WTC11 (cell line): ENCODE measurements around the gene CACNA1C. TPM values are rescaled to one million over a fixed set of nuclear protein-coding genes. Genes with fewer than 3 reads are reported as not detected.

Experiments used
- ATAC-seq: fragments of 200-7000 bp; cut with Tn5 transposase; 2 replicates; pipeline ENCODE4 v1.10.0; 2021; ENCODE audit warnings: mild to moderate bottlenecking, moderate library complexity
- CTCF ChIA-PET: fragments of 300-600 bp; sonication (Branson Sonifier 250); formaldehyde crosslinking; loops from one replicate; lab custom pipeline; 2021; ENCODE audit warnings: antibody characterized with exemption; lab: Charles Lee
- POLR2A ChIA-PET: fragments of 350-600 bp; sonication (Branson Sonifier 250); formaldehyde crosslinking; loops from one replicate; lab custom pipeline; 2021; ENCODE audit warnings: antibody characterized with exemption; lab: Charles Lee
- DNase-seq: peaks from one replicate; pipeline ENCODE4 v3.0.0; 2021; ENCODE audit warnings: low spot score
- H3K27ac Mint-ChIP-seq: 2 replicates; pipeline ENCODE4 v1.8.0; 2021; ENCODE audit warnings: mixed read lengths
- H3K27me3 Mint-ChIP-seq: 2 replicates; pipeline ENCODE4 v1.8.0; 2021; ENCODE audit warnings: low read depth, mild to moderate bottlenecking, moderate library complexity, mixed read lengths
- H3K36me3 Mint-ChIP-seq: 2 replicates; pipeline ENCODE4 v1.8.0; 2021; ENCODE audit warnings: mixed read lengths
- H3K4me1 Mint-ChIP-seq: 2 replicates; pipeline ENCODE4 v1.8.0; 2022; ENCODE audit warnings: mixed read lengths
- H3K4me3 Mint-ChIP-seq: 2 replicates; pipeline ENCODE4 v1.8.0; 2021; ENCODE audit warnings: mild to moderate bottlenecking, moderate library complexity, mixed read lengths
- H3K9me3 Mint-ChIP-seq: 2 replicates; pipeline ENCODE4 v1.8.0; 2021; ENCODE audit warnings: mixed read lengths
- AR ChIP-seq: fragments of 250-450 bp; sonication (Bioruptor Pico); IDR thresholded peaks from 2 replicates; pipeline ENCODE4 v1.9.0; 2021; ENCODE audit warnings: mild to moderate bottlenecking
- ATF1 ChIP-seq: sonication (generic); formaldehyde crosslinking; IDR thresholded peaks from 2 replicates; pipeline ENCODE4 v1.8.1; 2023; ENCODE audit warnings: mild to moderate bottlenecking, moderate library complexity, missing genetic modification reagents
- ATF2 ChIP-seq: sonication (generic); formaldehyde crosslinking; IDR thresholded peaks from 2 replicates; pipeline ENCODE4 v1.8.1; 2022; ENCODE audit warnings: low read depth, missing genetic modification reagents, borderline replicate concordance
- CDX4 ChIP-seq: fragments of 250-450 bp; sonication (Bioruptor Pico); IDR thresholded peaks from 2 replicates; pipeline ENCODE4 v1.9.0; 2021; ENCODE audit warnings: moderate library complexity, mild to moderate bottlenecking, inconsistent platforms, borderline replicate concordance
- E2F1 ChIP-seq: sonication (generic); formaldehyde crosslinking; IDR thresholded peaks from 2 replicates; pipeline ENCODE4 v1.8.0; 2022; ENCODE audit warnings: mild to moderate bottlenecking, missing genetic modification reagents
- E2F5 ChIP-seq: sonication (generic); formaldehyde crosslinking; IDR thresholded peaks from 2 replicates; pipeline ENCODE4 v1.8.1; 2022; ENCODE audit warnings: mild to moderate bottlenecking, moderate library complexity, missing genetic modification reagents
- ELF4 ChIP-seq: sonication (generic); formaldehyde crosslinking; IDR thresholded peaks from 2 replicates; pipeline ENCODE4 v1.8.1; 2022; ENCODE audit warnings: low read depth, mild to moderate bottlenecking, moderate library complexity, missing genetic modification reagents
- FOXP1 ChIP-seq: sonication (generic); formaldehyde crosslinking; IDR thresholded peaks from 2 replicates; pipeline ENCODE4 v1.8.0; 2022; ENCODE audit warnings: missing genetic modification reagents, mild to moderate bottlenecking, moderate library complexity, borderline replicate concordance
- GRHL2 ChIP-seq: fragments of 250-450 bp; sonication (Bioruptor Pico); IDR thresholded peaks from 2 replicates; pipeline ENCODE4 v1.8.0; 2022; ENCODE audit warnings: mild to moderate bottlenecking, moderate library complexity; ENCODE audit not compliant: insufficient replicate concordance, severe bottlenecking
- HMGA2 ChIP-seq: fragments of 250-450 bp; sonication (Bioruptor Pico); IDR thresholded peaks from 2 replicates; pipeline ENCODE4 v1.4.0; 2021; ENCODE audit warnings: mild to moderate bottlenecking, moderate library complexity
- KAT7 ChIP-seq: sonication (generic); formaldehyde crosslinking; IDR thresholded peaks from 2 replicates; pipeline ENCODE4 v1.8.1; 2023; ENCODE audit warnings: missing genetic modification reagents, mild to moderate bottlenecking, borderline replicate concordance
- NR3C1 ChIP-seq: sonication (generic); formaldehyde crosslinking; conservative IDR thresholded peaks from 2 replicates; pipeline ENCODE4 v1.8.1; 2023; ENCODE audit warnings: low read depth, mild to moderate bottlenecking, missing genetic modification reagents
- RORB ChIP-seq: fragments of 250-450 bp; sonication (Bioruptor Pico); IDR thresholded peaks from 2 replicates; pipeline ENCODE4 v1.9.0; 2021; ENCODE audit warnings: mild to moderate bottlenecking
- TEAD1 ChIP-seq: sonication (generic); formaldehyde crosslinking; IDR thresholded peaks from 2 replicates; pipeline ENCODE4 v1.8.0; 2022; ENCODE audit warnings: mild to moderate bottlenecking, missing genetic modification reagents
- USF2 ChIP-seq: sonication (generic); formaldehyde crosslinking; IDR thresholded peaks from 2 replicates; pipeline ENCODE4 v1.8.1; 2023; ENCODE audit warnings: mild to moderate bottlenecking, missing genetic modification reagents, moderate library complexity
- ZNF121 ChIP-seq: sonication (generic); formaldehyde crosslinking; IDR thresholded peaks from 2 replicates; pipeline ENCODE4 v1.8.0; 2023; ENCODE audit warnings: missing genetic modification reagents
- ZNF281 ChIP-seq: sonication (generic); formaldehyde crosslinking; IDR thresholded peaks from 2 replicates; pipeline ENCODE4 v1.8.0; 2023; ENCODE audit warnings: mild to moderate bottlenecking, missing genetic modification reagents
- ZNF512 ChIP-seq: sonication (generic); formaldehyde crosslinking; IDR thresholded peaks from 2 replicates; pipeline ENCODE4 v1.8.1; 2022; ENCODE audit warnings: missing genetic modification reagents, borderline replicate concordance
- ZNF671 ChIP-seq: fragments of 250-450 bp; sonication (Bioruptor Pico); IDR thresholded peaks from 2 replicates; pipeline ENCODE4 v1.8.0; 2021; ENCODE audit warnings: mild to moderate bottlenecking
- total RNA-seq: library from RNA; stranded (reverse); gene quantifications from 3 replicates; pipeline ENCODE4 v1.2.3, GENCODE V29; 2021

Gene CACNA1C
- total RNA-seq, 1 experiment from 2014 or later, result 1.7 TPM

GRCh38 chr12:2372735-2373134, 319.9 kb downstream of the CACNA1C start:
- ATAC-seq (no peak), DNase-seq (no peak)
- no peaks in the 10 kb centered on the region for H3K36me3 Mint-ChIP-seq
- ChIA-PET CTCF (interaction anchor here (1.0 to 1.2 kb wide), 2 partner anchors 12 to 15 kb away, joined by 3 read pairs; no protein-coding TSS in a partner anchor), POLR2A (no interaction called here)
- no peak overlapping the region for H3K4me3 Mint-ChIP-seq
- peaks cover 9% of the 10 kb centered on the region for H3K4me1 Mint-ChIP-seq
- H3K27me3 Mint-ChIP-seq, result no peaks in the 10 kb centered on the region
- no peaks in the 10 kb centered on the region for H3K9me3 Mint-ChIP-seq
- no peak overlapping the region for H3K27ac Mint-ChIP-seq
- TF ChIP-seq E2F5 (CRISPR knock-in tag) (no peak), FOXP1 (no peak), ELF4 (CRISPR knock-in tag) (no peak), ZNF121 (CRISPR knock-in tag) (no peak), GRHL2 (no peak), ATF1 (CRISPR knock-in tag) (no peak), HMGA2 (CRISPR knock-in tag) (no peak), RORB (CRISPR knock-in tag) (no peak), CDX4 (no peak), KAT7 (CRISPR knock-in tag) (no peak), ZNF281 (CRISPR knock-in tag) (no peak), NR3C1 (CRISPR knock-in tag) (no peak), USF2 (CRISPR knock-in tag) (no peak), ATF2 (CRISPR knock-in tag) (no peak), E2F1 (CRISPR knock-in tag) (no peak), ZNF512 (CRISPR knock-in tag) (no peak), ZNF671 (no peak), AR (no peak), TEAD1 (CRISPR knock-in tag) (no peak)
